SH-SY5Y (cell line): ENCODE results near the gene CAV1.

ENCODE experiments used
- GATA2 ChIP-seq: IDR thresholded peaks from 2 replicates; pipeline ENCODE4 v1.6.1; 2011; ENCODE audit warnings: mild to moderate bottlenecking, low read depth, low read length
- GATA3 ChIP-seq: IDR thresholded peaks from 2 replicates; pipeline ENCODE4 v1.6.1; 2011; ENCODE audit warnings: low read depth, mild to moderate bottlenecking, low read length, moderate library complexity

CAV1 gene

GRCh38 chr7:116538138-116538537 lies 13.3 kb downstream of the CAV1 start:
- TF ChIP-seq GATA3 (no peak), GATA2 (no peak)

GRCh38 chr7:116539879-116540278 lies 15.0 kb downstream of the CAV1 start:
- TF ChIP-seq GATA3: no peak
- TF ChIP-seq GATA2: no peak

DNA sequence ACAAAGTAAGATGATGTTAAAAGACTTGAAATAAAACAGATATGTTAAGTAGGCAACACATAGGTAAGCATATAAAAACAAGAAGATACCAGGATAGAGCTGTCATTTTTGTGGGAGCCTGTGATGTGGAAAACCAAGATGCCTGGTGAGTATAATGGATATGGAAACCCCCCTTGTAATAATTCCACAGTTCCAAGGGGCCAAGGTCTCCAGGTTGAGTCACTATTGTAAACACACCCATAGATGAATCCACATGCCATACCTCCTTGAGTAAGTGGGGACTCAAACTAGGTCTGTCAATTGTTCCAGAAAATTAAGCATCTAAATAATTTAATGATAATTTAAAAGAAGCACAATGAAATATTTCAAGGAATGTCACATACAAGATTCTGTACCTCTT lies 15.9 kb downstream of the CAV1 start:
- TF ChIP-seq GATA2 (no peak), GATA3 (no peak)

DNA sequence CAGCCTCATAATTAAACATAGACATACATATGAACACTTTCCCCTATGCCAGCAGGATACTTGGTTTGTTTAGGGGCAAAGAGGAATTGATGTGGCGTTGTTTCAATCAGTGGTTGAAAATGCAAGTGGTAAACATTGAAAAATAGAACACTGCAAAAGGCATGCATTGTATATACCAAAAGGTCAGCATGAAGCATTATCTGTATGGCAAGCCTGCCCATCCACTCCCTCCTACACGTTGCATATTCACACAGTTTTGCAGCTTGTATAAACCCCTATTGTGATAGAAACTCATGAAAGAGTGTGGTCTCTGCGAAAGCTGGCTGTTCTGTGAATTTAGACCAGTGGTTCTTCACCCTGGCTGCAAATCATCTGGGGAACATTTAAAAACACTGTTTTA lies 17.1 kb downstream of the CAV1 start:
- TF ChIP-seq GATA2 (no peak), GATA3 (no peak)

- TF ChIP-seq GATA2 (no peak), GATA3 (no peak)
These were observed 17.8 kb downstream of the CAV1 start for GRCh38 chr7:116542618-116543017.

- TF ChIP-seq GATA2 (no peak), GATA3 (no peak)
These were observed 18.8 kb downstream of the CAV1 start for GRCh38 chr7:116543664-116544063.

DNA sequence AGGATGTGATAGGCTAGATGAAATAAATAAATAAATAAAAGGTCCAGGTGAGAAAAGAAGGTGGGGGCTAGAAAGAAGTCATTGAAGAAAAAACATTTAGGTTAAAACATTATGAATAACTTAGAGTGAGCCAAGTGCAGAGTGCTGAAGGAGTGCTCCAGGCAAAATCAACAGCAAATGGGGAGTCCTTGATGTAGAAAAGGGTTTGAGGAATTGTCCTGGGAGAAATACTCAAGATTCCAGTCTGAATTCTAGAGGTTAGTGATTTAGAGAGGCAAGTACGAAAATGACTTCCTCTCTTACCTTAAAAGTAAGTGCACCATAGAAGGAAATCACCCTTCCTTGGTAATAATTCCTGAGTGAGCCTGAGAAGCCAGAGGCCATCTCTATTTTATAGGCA lies 19.7 kb downstream of the CAV1 start:
- TF ChIP-seq GATA2: no peak
- TF ChIP-seq GATA3: no peak

GRCh38 chr7:116545411-116545993 lies 20.7 kb downstream of the CAV1 start:
- TF ChIP-seq GATA2: no peak
- TF ChIP-seq GATA3: no peak

GRCh38 chr7:116546054-116546453 lies 21.2 kb downstream of the CAV1 start:
- peak; percentile 80 for TF ChIP-seq GATA2
- TF ChIP-seq GATA3: no peak; the same call in none of the 2 replicates

GRCh38 chr7:116546916-116547315 lies 22.1 kb downstream of the CAV1 start:
- no peak for TF ChIP-seq GATA3
- TF ChIP-seq GATA2: no peak

DNA sequence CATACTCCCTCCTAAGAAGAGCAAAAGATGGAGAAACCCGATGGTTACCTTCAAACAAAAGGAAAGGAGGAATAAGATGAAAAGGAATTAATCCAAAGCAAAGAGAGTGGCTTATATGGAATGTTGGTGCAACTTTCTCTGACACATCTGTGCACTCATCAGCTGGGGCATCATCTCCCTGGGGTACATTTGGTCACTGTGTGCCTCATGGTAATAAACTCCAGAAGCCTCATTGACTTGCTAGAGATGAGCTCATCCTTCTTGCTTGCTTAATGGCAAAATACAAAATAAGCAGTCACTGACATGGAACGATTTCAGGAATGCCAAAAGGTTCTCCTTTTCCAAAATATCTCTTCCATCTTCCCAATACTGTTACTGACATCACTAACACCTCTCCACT lies 22.5 kb downstream of the CAV1 start:
- TF ChIP-seq GATA3: no peak
- TF ChIP-seq GATA2: no peak

GRCh38 chr7:116548506-116548905 lies 23.7 kb downstream of the CAV1 start:
- TF ChIP-seq GATA2 (no peak), GATA3 (no peak)

- TF ChIP-seq GATA3 (no peak), GATA2 (no peak)
These were observed 24.5 kb downstream of the CAV1 start for GRCh38 chr7:116549370-116549769.

GRCh38 chr7:116551692-116552091 lies 26.9 kb downstream of the CAV1 start:
- TF ChIP-seq GATA2: no peak

- TF ChIP-seq GATA3: no peak
- TF ChIP-seq GATA2: no peak
These were observed 27.8 kb downstream of the CAV1 start for GRCh38 chr7:116552602-116553001.

- TF ChIP-seq GATA2 (no peak), GATA3 (no peak)
These were observed 28.5 kb downstream of the CAV1 start for GRCh38 chr7:116553168-116553964.
